ENCODE results near the gene ARID5A.

Gene ARID5A

GRCh38 chr2:96575785-96576456, 39.4 kb downstream of the ARID5A start:
- POLR2A ChIA-PET (ENCODE audit: low non-redundant PET), result no interaction called here
- TF ChIP-seq, protein P1, sequence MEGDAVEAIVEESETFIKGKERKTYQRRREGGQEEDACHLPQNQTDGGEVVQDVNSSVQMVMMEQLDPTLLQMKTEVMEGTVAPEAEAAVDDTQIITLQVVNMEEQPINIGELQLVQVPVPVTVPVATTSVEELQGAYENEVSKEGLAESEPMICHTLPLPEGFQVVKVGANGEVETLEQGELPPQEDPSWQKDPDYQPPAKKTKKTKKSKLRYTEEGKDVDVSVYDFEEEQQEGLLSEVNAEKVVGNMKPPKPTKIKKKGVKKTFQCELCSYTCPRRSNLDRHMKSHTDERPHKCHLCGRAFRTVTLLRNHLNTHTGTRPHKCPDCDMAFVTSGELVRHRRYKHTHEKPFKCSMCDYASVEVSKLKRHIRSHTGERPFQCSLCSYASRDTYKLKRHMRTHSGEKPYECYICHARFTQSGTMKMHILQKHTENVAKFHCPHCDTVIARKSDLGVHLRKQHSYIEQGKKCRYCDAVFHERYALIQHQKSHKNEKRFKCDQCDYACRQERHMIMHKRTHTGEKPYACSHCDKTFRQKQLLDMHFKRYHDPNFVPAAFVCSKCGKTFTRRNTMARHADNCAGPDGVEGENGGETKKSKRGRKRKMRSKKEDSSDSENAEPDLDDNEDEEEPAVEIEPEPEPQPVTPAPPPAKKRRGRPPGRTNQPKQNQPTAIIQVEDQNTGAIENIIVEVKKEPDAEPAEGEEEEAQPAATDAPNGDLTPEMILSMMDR (conservative IDR thresholded peaks at IDR 0.05; ENCODE audit: low read depth), result no peak
- no peak overlapping the region for H3K27ac ChIP-seq
- DNase-seq (ENCODE audit: low spot score), result no peak
- CTCF ChIA-PET, result no interaction called here

GRCh38 chr2:96577501-96577900, 40.9 kb downstream of the ARID5A start:
- no peak for DNase-seq (ENCODE audit: low spot score)
- POLR2A ChIA-PET (ENCODE audit: low non-redundant PET), result interaction anchor here (0.7 kb wide), 1 partner anchor 131 kb away, joined by 4 read pairs; no protein-coding TSS in a partner anchor
- CTCF ChIA-PET, result interaction anchor here (0.7 kb wide), 1 partner anchor 182 kb away, joined by 4 read pairs; no protein-coding TSS in a partner anchor
- H3K27ac ChIP-seq, result no peak overlapping the region
- TF ChIP-seq, protein P1 (conservative IDR thresholded peaks at IDR 0.05; ENCODE audit: low read depth), result no peak

DNA sequence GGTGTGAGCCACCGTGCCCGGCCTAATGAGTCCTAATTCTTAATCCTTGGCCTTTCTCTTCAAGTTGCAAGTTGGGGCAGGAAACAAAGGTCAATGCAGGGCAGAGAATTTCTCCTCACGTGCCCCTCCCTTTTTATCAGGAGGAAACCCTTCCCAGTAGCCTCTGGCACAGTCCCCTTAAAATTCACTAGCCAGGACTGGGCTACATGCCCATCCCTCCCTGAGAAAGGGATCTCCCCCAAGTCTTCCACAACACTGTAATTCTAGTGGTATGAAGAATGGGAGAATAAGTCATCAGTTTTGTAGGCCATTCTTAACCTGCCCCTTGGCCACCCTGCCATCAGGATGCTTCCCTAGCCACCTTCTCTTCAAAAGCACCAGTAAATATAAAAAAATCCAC, 42.2 kb downstream of the ARID5A start:
- TF ChIP-seq, protein P1 (conservative IDR thresholded peaks at IDR 0.05; ENCODE audit: low read depth), result no peak
- POLR2A ChIA-PET (ENCODE audit: low non-redundant PET), result no interaction called here
- DNase-seq (ENCODE audit: low spot score), result no peak
- CTCF ChIA-PET, result no interaction called here
- no peak overlapping the region for H3K27ac ChIP-seq

- DNase-seq (ENCODE audit: low spot score), result no peak
- TF ChIP-seq, protein P1 (conservative IDR thresholded peaks at IDR 0.05; ENCODE audit: low read depth), result no peak
- ChIA-PET CTCF (no interaction called here), POLR2A (ENCODE audit: low non-redundant PET) (no interaction called here)
- H3K27ac ChIP-seq, result no peak overlapping the region
Measured at GRCh38 chr2:96579422-96579821, 42.9 kb downstream of the ARID5A start.

DNA sequence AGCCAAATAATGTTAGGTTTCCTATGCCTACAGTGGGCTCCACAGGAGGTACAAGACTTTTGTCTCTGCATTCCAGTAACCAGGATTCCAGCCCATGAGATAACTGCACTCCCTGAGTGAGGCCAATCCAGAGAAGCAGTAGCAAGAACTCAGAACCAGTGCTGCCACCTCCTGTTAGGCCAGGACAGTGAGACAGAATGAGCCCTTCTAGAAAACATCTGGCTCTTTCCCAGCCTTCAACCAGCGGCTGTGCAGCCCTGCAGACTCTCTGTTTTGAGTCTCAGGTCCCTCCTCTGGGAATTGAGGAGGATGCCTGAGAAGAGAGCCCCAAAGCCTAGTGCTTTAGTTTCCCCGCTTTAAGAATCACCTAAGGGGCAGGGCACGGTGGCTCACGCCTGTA, 44.2 kb downstream of the ARID5A start:
- no peak overlapping the region for H3K27ac ChIP-seq
- POLR2A ChIA-PET (ENCODE audit: low non-redundant PET), result no interaction called here
- CTCF ChIA-PET, result no interaction called here
- TF ChIP-seq, protein P1 (conservative IDR thresholded peaks at IDR 0.05; ENCODE audit: low read depth), result no peak
- peak; percentile 43 for DNase-seq (ENCODE audit: low spot score)

GRCh38 chr2:96584017-96584416, 47.5 kb downstream of the ARID5A start:
- DNase-seq (ENCODE audit: low spot score), result no peak
- ChIA-PET POLR2A (ENCODE audit: low non-redundant PET) (no interaction called here), CTCF (interaction anchor here (0.5 kb wide), 1 partner anchor 540 kb away, joined by 3 read pairs; no protein-coding TSS in a partner anchor)
- no peak overlapping the region for H3K27ac ChIP-seq
- TF ChIP-seq, protein P1 (conservative IDR thresholded peaks at IDR 0.05; ENCODE audit: low read depth), result no peak
